ENCODE measurements around the gene GTSE1.

GRCh38 chr22:46335201-46336118 is 38.8 kb downstream of the GTSE1 start, which contains the start of gene TRMU:
- TF ChIP-seq CTCF (conservative IDR thresholded peaks at IDR 0.05; ENCODE audit: low read depth, low read length) (no peak), EZH2 (IDR thresholded peaks at IDR 0.05; ENCODE audit: low read length, unreplicated experiment) (no peak), EZH2phosphoT487 (IDR thresholded peaks at IDR 0.05; ENCODE audit: borderline replicate concordance, low read length) (no peak)
